Cerebellar nuclear complex (tissue), 1 donor: Measurements from ENCODE around the gene SPHKAP.

Source experiments
- DNase-seq, 2 experiments: peaks; one replicate each; lab custom pipeline; 2025; lab: John Stamatoyannopoulos, UW

The SPHKAP gene, protein sequence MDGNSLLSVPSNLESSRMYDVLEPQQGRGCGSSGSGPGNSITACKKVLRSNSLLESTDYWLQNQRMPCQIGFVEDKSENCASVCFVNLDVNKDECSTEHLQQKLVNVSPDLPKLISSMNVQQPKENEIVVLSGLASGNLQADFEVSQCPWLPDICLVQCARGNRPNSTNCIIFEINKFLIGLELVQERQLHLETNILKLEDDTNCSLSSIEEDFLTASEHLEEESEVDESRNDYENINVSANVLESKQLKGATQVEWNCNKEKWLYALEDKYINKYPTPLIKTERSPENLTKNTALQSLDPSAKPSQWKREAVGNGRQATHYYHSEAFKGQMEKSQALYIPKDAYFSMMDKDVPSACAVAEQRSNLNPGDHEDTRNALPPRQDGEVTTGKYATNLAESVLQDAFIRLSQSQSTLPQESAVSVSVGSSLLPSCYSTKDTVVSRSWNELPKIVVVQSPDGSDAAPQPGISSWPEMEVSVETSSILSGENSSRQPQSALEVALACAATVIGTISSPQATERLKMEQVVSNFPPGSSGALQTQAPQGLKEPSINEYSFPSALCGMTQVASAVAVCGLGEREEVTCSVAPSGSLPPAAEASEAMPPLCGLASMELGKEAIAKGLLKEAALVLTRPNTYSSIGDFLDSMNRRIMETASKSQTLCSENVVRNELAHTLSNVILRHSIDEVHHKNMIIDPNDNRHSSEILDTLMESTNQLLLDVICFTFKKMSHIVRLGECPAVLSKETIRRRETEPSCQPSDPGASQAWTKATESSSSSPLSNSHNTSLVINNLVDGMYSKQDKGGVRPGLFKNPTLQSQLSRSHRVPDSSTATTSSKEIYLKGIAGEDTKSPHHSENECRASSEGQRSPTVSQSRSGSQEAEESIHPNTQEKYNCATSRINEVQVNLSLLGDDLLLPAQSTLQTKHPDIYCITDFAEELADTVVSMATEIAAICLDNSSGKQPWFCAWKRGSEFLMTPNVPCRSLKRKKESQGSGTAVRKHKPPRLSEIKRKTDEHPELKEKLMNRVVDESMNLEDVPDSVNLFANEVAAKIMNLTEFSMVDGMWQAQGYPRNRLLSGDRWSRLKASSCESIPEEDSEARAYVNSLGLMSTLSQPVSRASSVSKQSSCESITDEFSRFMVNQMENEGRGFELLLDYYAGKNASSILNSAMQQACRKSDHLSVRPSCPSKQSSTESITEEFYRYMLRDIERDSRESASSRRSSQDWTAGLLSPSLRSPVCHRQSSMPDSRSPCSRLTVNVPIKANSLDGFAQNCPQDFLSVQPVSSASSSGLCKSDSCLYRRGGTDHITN (N-terminal part only)

DNA sequence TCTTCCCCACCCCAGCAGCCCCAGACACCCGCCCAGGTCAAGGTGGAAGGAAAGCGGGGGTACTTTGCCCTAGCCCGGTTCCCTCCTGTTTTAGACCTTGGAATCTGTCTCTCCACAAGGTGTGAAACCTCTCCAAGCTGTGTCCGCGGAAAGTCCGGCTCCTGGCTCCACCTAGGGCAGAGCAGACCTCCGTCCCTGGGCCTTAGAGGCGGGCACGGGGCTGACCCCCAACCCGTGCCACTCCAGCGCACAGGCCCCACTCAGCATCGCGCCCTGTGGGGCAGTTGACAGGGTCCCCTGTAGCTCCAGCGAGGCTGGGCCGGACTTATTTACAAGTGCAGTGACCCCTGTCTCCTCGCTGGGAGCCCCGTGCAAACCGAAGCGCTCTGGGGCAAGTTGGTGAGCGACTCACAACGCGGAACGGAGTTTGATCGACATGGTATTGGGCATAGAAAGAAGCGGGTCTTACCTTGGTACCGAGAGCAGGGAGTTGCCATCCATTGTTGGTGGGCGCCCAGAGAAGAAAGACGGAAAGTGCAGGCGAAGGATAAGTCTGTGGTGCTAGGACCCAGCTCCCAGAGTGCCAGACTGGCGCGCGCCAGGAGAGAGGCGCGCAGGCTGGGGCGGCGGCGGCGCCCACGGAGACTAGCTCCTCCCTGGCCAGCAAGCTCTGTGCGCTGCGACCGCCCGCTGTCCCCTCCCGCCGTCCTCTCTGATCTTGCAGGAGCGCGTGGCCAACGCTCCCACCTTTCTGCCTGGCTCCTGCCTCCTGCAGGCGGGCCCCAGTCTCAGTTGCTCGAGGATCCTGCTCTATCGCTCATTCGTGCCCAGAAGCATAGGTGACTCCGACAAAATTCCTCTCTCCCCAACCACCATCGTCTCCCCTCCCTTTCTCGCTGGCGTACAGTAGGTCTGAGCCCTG, at the start of gene SPHKAP:
Gene SPHKAP (minus strand): TSS at position 590 of the 922 bp plus-strand sequence. CDS start 89 bp downstream, at position 501.
- peak in 1 of 2 experiments; percentile 52 for DNase-seq

DNA sequence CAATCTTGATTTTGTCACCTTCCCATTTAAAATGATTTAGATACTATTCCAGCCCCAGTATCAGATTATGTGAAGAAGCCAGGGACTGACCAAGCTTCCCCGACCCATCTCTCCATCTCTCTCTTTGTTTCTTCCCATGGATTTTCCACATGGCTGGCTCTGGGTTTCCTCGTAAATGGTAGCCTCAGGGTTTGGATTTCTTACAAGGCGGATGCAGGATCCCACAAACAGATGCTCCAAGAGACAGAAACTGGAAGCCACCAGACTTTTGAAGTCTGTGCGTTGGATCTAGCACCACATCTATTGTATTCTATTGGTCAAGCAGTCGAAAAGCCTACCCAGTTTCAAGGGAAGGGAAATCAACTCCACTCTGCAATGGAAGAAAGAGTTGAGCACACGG, 46.0 kb upstream of the SPHKAP start:
- DNase-seq, result no peak

DNA sequence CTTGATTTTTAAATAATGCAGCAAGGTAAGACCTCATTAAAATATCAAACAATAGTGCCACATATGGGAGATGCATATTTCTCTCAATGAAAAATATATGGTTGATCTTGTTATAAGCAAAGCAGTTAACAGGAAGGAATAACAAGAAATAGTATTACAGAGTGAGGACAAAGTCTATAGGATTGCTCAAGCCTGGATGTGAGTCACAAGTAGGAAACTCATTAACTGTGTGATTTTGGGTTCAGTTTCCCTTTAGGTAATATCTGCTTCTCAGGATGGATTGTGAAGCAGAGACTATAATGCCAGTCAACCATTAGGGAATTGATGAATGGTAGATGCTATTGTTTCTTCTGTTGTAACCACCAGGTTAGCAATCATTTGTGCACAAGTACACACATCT, 42.9 kb upstream of the SPHKAP start:
- DNase-seq, result no peak

DNA sequence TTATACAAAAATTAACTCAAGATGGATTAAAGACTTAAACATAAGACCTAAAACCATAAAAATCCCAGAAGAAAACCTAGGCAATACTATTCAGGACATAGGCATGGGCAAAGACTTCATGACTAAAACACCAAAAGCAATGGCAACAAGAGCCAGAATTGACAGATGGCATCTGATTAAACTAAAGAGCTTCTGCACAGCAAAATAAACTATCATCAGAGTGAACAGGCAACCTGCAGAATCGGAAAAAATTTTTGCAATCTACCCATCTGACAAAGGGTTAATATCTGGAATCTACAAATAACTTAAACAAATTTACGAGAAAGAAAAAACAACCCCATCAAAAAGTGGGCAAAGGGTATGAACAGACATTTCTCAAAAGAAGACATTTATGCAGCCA, 37.1 kb upstream of the SPHKAP start:
- peak in 1 of 2 experiments; percentile 12 for DNase-seq

DNA sequence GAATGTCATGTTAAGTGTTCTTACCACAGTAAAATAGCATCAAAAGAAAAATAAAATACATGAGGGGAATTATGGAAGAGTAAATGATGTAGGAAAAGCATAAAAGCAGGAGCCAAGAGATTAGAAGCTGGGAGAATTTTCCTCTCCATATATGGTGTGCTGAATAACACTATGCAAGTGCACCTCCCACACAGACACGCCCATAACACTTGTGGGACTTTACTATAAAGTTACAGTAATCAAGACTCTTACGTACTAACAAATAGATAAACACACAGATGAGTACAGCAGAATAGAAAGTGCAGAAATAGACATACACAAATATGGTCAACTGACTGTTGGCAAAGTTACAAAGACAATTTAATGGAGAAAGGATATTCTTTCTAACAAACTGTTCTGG, 16.0 kb upstream of the SPHKAP start:
- DNase-seq, result no peak

DNA sequence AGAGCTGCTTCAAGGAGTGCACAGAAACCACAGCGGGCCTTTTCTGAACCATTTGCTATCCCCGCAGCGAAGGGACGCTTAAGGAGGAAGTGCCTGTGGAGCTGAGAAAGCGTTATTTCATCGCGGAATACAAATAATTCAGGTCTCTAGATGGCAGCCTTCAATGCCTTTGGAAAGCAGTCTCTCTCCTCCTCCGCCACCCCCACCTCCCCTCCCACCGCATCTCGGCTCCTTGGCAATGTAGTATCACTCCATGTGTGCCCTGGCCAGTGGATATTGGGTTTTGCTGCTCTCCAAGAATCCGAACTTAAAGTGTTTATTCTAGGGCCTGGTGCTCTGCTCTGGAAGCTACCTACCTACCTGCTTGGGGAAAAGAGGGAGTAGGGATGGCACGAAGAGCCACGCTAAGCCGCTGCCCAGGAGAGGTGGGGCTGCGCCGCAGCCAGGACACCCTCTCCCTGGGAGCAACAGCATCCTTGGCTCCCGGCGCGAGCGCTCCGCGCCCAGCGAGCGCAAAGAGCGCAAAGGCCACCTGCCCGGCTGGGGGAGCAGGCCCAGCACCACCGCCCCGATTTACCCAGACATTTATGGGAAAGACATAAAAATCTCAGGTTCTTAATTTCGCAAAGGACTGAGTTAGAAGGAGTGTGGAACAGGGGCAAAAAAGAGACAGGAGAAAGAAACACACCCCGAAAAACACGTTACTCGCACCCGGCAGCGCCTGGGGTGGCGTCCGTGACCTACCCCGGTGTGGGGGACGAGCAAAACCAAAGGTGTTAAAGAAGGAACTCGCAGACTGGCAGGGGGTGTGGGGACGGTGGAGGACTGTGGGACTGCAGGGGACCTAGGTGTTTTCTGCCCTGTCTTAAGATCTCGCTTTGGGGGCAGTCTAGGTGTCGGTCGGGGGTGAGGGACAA, 1.0 kb downstream of the SPHKAP start:
- DNase-seq, result peak; percentile 30 to 78

DNA sequence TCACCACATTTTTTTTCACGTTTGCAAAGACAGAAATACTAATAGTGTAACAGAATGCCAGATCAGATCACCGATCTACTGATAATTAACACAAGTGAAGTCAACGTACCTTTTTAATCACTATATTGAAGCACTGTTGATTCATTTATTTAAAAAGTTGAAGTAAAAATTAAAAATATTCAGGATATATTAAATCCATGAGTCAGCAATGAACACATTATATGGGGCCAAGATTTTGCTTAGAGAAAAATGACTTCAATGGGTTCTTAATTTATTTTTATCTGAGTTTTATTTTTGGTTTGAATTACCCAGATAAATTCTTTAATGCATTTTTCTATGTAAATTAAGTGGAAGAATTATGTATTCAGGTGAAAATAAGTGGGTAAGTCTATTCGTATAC, 14.2 kb downstream of the SPHKAP start:
- DNase-seq, result no peak

- no peak for DNase-seq
Observed at GRCh38 chr2:228164718-228165117, 16.8 kb downstream of the SPHKAP start.

DNA sequence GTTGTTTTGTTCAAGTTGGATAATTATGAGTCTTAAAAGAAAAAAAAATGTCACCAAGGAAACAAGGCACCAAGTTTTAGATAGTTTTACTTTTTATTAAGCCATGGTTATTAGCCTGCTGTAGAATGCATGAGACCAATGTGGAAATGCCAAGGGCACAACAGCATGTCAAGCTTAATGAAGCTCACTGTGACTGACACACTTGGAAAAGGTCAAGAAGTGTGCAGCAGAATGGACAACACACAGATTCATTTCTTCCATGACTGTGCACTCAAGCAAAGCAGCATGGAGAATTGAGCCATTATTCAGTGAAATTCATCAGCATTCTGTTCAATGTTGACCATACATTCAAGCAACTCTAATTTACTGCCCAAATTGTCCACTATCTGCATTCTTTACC, 23.6 kb downstream of the SPHKAP start:
- DNase-seq, result no peak

GRCh38 chr2:228144961-228145360, 36.5 kb downstream of the SPHKAP start:
- no peak for DNase-seq

DNA sequence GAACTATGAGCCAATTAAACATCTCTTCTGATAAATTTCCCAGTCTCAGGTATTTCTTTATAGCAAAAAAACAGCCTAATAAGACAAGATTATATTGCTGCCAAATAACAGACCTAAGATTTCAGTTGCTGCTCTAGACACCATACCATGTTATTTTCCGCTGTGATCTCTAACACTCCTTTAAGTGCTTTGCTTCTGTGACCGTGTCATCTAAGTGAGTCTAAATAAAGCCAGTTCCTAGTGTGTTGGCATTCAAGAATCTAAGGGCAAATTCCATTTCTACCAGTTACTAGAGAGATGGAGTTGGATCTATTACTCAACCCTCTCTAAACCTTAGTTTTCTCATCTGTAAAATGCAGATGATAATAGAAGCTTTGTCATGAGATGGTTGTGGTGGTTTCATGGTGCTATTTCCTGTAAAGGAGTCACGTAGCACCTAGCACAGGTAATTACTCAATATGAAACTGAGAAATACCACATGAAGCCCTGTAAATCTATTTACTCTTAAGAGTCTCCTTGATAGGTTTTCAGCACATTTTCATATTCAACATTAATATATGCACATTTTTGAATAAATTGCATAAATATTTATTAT, 40.5 kb downstream of the SPHKAP start:
- DNase-seq, result no peak

DNA sequence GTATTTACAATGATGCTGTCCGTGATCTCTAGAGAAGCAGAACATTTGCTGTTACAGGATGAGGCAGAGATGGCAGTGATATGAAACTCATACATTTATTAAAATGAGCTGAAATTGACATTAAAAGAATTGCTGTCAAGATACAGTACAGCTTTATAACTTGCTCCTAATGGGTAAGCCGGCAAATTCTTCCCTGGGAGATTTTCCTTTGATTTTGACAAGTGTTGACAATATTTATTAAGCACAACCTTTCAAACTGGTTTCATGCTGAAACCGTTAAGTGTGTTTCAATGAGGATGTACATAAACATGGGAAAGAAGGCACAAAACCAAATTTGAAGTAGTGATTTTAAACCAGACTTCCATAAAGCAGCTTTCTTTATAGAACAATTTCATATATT, 45.5 kb downstream of the SPHKAP start:
- DNase-seq, result no peak

GRCh38 chr2:228135300-228135699, 46.2 kb downstream of the SPHKAP start:
- no peak for DNase-seq

GRCh38 chr2:228131833-228132232, 49.7 kb downstream of the SPHKAP start:
- DNase-seq, result no peak

DNA sequence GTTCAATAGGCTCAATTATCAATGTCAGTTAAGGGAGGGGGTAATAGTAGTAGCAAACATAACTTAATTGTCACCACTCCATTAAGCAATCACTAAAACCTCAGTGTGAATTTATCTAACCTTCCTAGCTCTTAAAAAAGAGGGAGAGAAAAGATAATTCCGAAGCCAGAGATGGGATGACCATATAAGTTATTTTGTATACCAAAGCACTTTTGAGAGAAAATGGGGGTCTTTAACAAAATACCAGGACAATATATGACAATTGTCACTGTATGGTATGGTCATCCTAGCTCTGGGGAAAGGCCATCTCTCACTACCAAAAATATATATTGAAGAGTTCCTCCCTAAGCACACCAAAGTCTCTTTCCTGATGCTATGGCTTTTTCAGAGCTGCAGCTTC, 55.1 kb downstream of the SPHKAP start:
- no peak for DNase-seq

DNA sequence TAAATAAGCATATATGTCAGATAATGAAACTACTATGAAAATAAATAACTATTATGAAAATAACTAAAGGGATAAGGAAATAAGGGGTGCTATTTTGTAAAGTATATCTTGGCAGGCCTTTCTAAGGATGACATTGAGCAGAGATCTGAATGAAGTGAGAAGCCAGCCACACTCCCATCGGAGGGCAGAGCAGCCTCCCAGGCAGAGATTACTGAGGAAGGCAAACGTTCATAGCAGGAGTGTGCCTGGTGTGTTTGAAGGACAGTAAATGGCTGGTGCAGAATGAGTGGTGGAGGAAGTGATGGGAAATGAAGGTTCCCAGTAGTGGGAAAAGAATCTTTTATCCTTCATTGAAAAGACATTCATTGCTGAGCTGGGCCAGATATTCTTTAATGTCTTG, 62.5 kb downstream of the SPHKAP start:
- DNase-seq, result no peak

DNA sequence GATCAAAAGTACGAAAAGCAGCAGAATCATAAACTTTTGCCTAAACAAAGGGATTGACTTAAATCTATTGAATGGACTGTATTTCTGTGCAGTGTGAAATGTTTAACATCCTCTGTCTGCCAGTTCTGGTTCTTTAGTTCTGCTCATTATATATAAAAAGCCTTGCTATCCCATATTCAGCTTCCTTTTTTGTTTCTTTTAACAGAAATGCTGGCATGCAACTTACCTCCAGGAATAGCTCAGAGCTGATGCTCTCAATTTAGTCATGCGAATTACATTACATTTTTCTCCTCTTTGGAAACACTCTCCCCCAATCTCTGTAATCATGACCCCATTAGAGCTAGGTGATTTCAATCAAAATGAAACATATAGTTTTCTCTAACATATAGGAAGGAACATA, 73.6 kb downstream of the SPHKAP start:
- DNase-seq, result no peak

GRCh38 chr2:228105526-228106250, 75.8 kb downstream of the SPHKAP start:
- no peak for DNase-seq

- DNase-seq, result no peak
Observed at GRCh38 chr2:228104215-228104614, 77.3 kb downstream of the SPHKAP start.
